ENCODE measurements around the gene BMI1.

Gene BMI1

DNA sequence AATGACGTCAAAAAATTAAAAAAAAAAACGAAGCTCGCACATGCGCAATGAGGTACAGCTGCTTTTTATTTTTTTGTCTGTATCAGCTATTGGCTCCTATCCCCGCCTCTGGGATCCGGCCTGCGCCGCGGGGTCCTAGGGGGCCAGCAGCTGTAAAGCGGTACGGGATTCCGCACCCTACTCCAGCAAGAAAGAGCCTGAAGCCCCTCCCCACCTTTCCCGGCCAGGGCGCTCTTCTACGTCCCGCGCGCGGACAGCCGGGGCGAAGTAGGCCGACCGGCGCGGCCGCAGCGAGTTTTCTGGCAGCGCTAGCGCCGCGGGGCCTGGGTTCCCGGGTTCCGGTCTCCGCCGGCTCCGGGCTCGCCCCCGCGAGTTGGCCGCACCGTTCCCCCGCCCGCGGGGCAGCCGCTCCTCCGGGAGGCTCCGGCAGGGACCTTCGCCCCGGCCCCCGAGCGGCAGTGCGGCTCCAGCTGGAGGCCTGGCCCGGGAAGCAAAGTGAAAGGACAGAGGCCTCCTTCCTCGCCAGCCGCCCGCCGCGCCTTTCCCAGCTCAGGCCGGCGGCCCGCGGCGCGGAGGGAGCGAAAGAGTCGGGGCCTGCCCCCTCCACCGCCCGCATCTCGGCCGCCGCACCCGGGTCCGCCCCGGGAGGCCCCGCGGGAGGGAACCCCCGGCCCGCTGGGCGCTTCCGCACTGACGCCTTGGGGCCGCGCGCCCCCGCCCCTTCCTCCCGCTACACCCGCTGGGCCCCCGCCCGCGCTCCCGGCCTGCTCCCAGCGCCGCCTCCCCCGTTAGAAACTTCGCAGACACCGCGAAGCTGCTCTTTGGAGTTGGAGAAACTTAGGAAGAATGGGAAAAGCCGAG, 19.7 kb downstream of the BMI1 start (continued):
- TF ChIP-seq, protein P1, sequence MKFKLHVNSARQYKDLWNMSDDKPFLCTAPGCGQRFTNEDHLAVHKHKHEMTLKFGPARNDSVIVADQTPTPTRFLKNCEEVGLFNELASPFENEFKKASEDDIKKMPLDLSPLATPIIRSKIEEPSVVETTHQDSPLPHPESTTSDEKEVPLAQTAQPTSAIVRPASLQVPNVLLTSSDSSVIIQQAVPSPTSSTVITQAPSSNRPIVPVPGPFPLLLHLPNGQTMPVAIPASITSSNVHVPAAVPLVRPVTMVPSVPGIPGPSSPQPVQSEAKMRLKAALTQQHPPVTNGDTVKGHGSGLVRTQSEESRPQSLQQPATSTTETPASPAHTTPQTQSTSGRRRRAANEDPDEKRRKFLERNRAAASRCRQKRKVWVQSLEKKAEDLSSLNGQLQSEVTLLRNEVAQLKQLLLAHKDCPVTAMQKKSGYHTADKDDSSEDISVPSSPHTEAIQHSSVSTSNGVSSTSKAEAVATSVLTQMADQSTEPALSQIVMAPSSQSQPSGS (tag by site-specific recombination; IDR thresholded peaks at IDR 0.05; ENCODE audit: low read depth) = peak; percentile 87; the same call in 1 of the 2 replicates
- TF ChIP-seq ZBTB20 (tag by site-specific recombination; IDR thresholded peaks at IDR 0.05) (peak; percentile 90), ZNF549 (tag by site-specific recombination; IDR thresholded peaks at IDR 0.05) (0 out of 2 replicates have a peak, but pooled peaks have one; percentile 8), ZBTB17 (tag by site-specific recombination; IDR thresholded peaks at IDR 0.05) (peak; percentile 85), ZNF600 (tag by site-specific recombination; IDR thresholded peaks at IDR 0.05) (0 out of 2 replicates have a peak, but pooled peaks have one; percentile 54), ZEB2 (tag by site-specific recombination; IDR thresholded peaks at IDR 0.05) (peak; percentile 52; the same call in 1 of the 2 replicates), ZNF654 (tag by site-specific recombination; IDR thresholded peaks at IDR 0.05; ENCODE audit: low read depth) (no peak), GLIS1 (tag by site-specific recombination; IDR thresholded peaks at IDR 0.05) (peak; percentile 58; the same call in 1 of the 2 replicates), ZFHX2 (tag by site-specific recombination; conservative IDR thresholded peaks at IDR 0.05) (peak; percentile 58), ZNF596 (tag by site-specific recombination; IDR thresholded peaks at IDR 0.05) (0 out of 2 replicates have a peak, but pooled peaks have one; percentile 8), ZNF23 (tag by site-specific recombination; IDR thresholded peaks at IDR 0.05; ENCODE audit: borderline replicate concordance) (no peak), ZNF341 (tag by site-specific recombination; IDR thresholded peaks at IDR 0.05; ENCODE audit: low read depth) (peak; percentile 80), IKZF3 (tag by site-specific recombination; IDR thresholded peaks at IDR 0.05) (peak; percentile 82), ZIC2 (tag by site-specific recombination; IDR thresholded peaks at IDR 0.05) (peak; percentile 69), ZXDB (tag by site-specific recombination; IDR thresholded peaks at IDR 0.05) (peak; percentile 69; the same call in 1 of the 2 replicates), ZSCAN30 (tag by site-specific recombination; IDR thresholded peaks at IDR 0.05) (peak; percentile 39; the same call in 1 of the 2 replicates), ZFP37 (tag by site-specific recombination; IDR thresholded peaks at IDR 0.05) (peak; percentile 24), GLIS2 (tag by site-specific recombination; IDR thresholded peaks at IDR 0.05) (peak; percentile 76), KLF1 (tag by site-specific recombination; IDR thresholded peaks at IDR 0.05) (no peak)
- TF ChIP-seq, protein P2, sequence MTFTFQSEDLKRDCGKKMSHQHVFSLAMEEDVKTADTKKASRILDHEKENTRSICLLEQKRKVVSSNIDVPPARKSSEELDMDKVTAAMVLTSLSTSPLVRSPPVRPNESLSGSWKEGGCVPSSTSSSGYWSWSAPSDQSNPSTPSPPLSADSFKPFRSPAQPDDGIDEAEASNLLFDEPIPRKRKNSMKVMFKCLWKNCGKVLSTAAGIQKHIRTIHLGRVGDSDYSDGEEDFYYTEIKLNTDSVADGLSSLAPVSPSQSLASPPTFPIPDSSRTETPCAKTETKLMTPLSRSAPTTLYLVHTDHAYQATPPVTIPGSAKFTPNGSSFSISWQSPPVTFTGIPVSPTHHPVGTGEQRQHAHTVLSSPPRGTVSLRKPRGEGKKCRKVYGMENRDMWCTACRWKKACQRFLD (tag by site-specific recombination; IDR thresholded peaks at IDR 0.05) = no peak
- TF ChIP-seq, protein P3, sequence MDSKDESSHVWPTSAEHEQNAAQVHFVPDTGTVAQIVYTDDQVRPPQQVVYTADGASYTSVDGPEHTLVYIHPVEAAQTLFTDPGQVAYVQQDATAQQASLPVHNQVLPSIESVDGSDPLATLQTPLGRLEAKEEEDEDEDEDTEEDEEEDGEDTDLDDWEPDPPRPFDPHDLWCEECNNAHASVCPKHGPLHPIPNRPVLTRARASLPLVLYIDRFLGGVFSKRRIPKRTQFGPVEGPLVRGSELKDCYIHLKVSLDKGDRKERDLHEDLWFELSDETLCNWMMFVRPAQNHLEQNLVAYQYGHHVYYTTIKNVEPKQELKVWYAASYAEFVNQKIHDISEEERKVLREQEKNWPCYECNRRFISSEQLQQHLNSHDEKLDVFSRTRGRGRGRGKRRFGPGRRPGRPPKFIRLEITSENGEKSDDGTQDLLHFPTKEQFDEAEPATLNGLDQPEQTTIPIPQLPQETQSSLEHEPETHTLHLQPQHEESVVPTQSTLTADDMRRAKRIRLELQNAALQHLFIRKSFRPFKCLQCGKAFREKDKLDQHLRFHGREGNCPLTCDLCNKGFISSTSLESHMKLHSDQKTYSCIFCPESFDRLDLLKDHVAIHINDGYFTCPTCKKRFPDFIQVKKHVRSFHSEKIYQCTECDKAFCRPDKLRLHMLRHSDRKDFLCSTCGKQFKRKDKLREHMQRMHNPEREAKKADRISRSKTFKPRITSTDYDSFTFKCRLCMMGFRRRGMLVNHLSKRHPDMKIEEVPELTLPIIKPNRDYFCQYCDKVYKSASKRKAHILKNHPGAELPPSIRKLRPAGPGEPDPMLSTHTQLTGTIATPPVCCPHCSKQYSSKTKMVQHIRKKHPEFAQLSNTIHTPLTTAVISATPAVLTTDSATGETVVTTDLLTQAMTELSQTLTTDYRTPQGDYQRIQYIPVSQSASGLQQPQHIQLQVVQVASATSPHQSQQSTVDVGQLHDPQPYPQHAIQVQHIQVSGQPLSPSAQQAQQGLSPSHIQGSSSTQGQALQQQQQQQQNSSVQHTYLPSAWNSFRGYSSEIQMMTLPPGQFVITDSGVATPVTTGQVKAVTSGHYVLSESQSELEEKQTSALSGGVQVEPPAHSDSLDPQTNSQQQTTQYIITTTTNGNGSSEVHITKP (tag by site-specific recombination; IDR thresholded peaks at IDR 0.05) = peak; percentile 36; the same call in 1 of the 2 replicates
- TF ChIP-seq, protein P4, sequence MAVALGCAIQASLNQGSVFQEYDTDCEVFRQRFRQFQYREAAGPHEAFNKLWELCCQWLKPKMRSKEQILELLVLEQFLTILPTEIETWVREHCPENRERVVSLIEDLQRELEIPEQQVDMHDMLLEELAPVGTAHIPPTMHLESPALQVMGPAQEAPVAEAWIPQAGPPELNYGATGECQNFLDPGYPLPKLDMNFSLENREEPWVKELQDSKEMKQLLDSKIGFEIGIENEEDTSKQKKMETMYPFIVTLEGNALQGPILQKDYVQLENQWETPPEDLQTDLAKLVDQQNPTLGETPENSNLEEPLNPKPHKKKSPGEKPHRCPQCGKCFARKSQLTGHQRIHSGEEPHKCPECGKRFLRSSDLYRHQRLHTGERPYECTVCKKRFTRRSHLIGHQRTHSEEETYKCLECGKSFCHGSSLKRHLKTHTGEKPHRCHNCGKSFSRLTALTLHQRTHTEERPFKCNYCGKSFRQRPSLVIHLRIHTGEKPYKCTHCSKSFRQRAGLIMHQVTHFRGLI (tag by site-specific recombination; IDR thresholded peaks at IDR 0.05) = peak; percentile 70; the same call in 1 of the 2 replicates
- TF ChIP-seq, protein P5, sequence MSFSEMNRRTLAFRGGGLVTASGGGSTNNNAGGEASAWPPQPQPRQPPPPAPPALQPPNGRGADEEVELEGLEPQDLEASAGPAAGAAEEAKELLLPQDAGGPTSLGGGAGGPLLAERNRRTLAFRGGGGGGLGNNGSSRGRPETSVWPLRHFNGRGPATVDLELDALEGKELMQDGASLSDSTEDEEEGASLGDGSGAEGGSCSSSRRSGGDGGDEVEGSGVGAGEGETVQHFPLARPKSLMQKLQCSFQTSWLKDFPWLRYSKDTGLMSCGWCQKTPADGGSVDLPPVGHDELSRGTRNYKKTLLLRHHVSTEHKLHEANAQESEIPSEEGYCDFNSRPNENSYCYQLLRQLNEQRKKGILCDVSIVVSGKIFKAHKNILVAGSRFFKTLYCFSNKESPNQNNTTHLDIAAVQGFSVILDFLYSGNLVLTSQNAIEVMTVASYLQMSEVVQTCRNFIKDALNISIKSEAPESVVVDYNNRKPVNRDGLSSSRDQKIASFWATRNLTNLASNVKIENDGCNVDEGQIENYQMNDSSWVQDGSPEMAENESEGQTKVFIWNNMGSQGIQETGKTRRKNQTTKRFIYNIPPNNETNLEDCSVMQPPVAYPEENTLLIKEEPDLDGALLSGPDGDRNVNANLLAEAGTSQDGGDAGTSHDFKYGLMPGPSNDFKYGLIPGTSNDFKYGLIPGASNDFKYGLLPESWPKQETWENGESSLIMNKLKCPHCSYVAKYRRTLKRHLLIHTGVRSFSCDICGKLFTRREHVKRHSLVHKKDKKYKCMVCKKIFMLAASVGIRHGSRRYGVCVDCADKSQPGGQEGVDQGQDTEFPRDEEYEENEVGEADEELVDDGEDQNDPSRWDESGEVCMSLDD (tag by site-specific recombination; IDR thresholded peaks at IDR 0.05) = peak; percentile 46; the same call in 1 of the 2 replicates
- TF ChIP-seq, protein P6, sequence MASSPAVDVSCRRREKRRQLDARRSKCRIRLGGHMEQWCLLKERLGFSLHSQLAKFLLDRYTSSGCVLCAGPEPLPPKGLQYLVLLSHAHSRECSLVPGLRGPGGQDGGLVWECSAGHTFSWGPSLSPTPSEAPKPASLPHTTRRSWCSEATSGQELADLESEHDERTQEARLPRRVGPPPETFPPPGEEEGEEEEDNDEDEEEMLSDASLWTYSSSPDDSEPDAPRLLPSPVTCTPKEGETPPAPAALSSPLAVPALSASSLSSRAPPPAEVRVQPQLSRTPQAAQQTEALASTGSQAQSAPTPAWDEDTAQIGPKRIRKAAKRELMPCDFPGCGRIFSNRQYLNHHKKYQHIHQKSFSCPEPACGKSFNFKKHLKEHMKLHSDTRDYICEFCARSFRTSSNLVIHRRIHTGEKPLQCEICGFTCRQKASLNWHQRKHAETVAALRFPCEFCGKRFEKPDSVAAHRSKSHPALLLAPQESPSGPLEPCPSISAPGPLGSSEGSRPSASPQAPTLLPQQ (tag by site-specific recombination; IDR thresholded peaks at IDR 0.05) = peak; percentile 50
